ENCODE results near the gene NPIPA8. TPM values are rescaled to one million over a fixed set of nuclear protein-coding genes. Genes with fewer than 3 reads are reported as not detected.
"Not testable (repeated sequence)": the region's sequence is repeated elsewhere in the genome, so short reads cannot be mapped to it uniquely, and the experiment has no call there.

Gene NPIPA8
- total RNA-seq, 1 experiment from 2014 or later = 0.70 TPM

DNA sequence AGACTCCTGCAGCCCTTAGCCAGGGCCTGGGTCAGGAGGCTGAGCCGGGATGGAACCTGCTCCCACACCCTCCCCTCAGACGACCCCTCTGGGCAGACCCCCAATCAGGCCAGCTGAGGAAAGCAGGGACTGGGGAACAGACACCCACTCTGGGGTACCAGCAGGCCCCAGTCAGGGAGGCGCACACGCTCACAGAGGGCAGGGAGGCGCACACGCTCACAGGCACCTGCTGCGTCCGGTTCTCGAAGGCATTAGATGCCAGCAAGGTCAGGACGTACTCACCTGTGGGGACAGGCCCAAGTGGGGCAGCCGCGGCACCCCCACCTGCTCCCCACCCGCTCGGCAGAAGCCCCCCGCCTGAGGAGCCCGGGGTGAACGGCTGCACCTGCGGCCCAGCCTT is 8.1 kb upstream of the NPIPA8 start:
- BruUV-seq (replicated peaks); H3K27ac Mint-ChIP-seq (ENCODE audit: unreplicated experiment); CTCF ChIA-PET; H3K27me3 Mint-ChIP-seq (ENCODE audit: insufficient read depth, unreplicated experiment); H3K4me1 Mint-ChIP-seq (ENCODE audit: low read depth, unreplicated experiment); H3K27me3 ChIP-seq (replicated peaks; ENCODE audit: control insufficient read depth, insufficient read depth, low read length); POLR2A ChIA-PET; H3K4me1 ChIP-seq; H3K9me3 Mint-ChIP-seq (ENCODE audit: unreplicated experiment); DNase-seq; H3K36me3 Mint-ChIP-seq (ENCODE audit: insufficient read depth, unreplicated experiment); intact Hi-C loops (cut with micrococcal nuclease; ENCODE audit: unreplicated experiment); H3K4me3 ChIP-seq (ENCODE audit: low read depth, low read length); H3K9me3 ChIP-seq; H3K36me3 ChIP-seq (ENCODE audit: control insufficient read depth, insufficient read depth, low read length); H3K4me3 Mint-ChIP-seq (ENCODE audit: unreplicated experiment): not testable (repeated sequence)

DNA sequence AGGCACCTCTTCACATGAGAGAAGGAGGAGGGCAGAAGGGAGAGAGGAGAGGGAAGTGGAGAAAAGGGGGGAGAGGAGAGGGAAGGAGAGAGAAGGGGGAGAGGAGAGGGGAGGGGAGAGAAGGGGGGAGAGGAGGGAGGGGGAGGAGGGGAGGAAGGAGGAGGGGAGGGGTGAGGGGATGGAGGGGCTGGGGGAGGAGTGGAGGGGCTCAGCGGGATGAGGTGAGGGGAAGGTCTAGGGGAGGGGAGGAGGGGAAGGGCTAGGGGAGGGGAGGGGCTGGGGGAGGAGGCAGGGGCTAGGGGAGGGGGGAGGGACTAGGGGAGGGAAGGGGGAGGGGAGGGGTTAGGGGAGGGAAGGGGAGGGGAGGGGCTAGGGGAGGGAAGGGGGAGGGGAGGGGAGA is 5.5 kb upstream of the NPIPA8 start:
- DNase-seq; H3K4me3 Mint-ChIP-seq (ENCODE audit: unreplicated experiment); H3K27me3 Mint-ChIP-seq (ENCODE audit: insufficient read depth, unreplicated experiment); CTCF ChIA-PET; H3K9me3 ChIP-seq; H3K27me3 ChIP-seq (replicated peaks; ENCODE audit: control insufficient read depth, insufficient read depth, low read length); H3K36me3 Mint-ChIP-seq (ENCODE audit: insufficient read depth, unreplicated experiment); intact Hi-C loops (cut with micrococcal nuclease; ENCODE audit: unreplicated experiment); H3K9me3 Mint-ChIP-seq (ENCODE audit: unreplicated experiment); H3K27ac Mint-ChIP-seq (ENCODE audit: unreplicated experiment); BruUV-seq (replicated peaks); H3K4me1 Mint-ChIP-seq (ENCODE audit: low read depth, unreplicated experiment); POLR2A ChIA-PET; H3K4me1 ChIP-seq; H3K36me3 ChIP-seq (ENCODE audit: control insufficient read depth, insufficient read depth, low read length); H3K4me3 ChIP-seq (ENCODE audit: low read depth, low read length): not testable (repeated sequence)

- H3K36me3 ChIP-seq (ENCODE audit: control insufficient read depth, insufficient read depth, low read length); H3K9me3 ChIP-seq; intact Hi-C loops (cut with micrococcal nuclease; ENCODE audit: unreplicated experiment); H3K4me1 ChIP-seq; H3K4me3 ChIP-seq (ENCODE audit: low read depth, low read length); H3K9me3 Mint-ChIP-seq (ENCODE audit: unreplicated experiment); BruUV-seq (replicated peaks); CTCF ChIA-PET; H3K36me3 Mint-ChIP-seq (ENCODE audit: insufficient read depth, unreplicated experiment); POLR2A ChIA-PET; H3K4me1 Mint-ChIP-seq (ENCODE audit: low read depth, unreplicated experiment); H3K27me3 Mint-ChIP-seq (ENCODE audit: insufficient read depth, unreplicated experiment); H3K4me3 Mint-ChIP-seq (ENCODE audit: unreplicated experiment); H3K27ac Mint-ChIP-seq (ENCODE audit: unreplicated experiment); H3K27me3 ChIP-seq (replicated peaks; ENCODE audit: control insufficient read depth, insufficient read depth, low read length): not testable (repeated sequence)
- DNase-seq = peak in 1 of 2 experiments; percentile 5
These were observed 5.0 kb upstream of the NPIPA8 start for GRCh38 chr16:18341417-18341960.

DNA sequence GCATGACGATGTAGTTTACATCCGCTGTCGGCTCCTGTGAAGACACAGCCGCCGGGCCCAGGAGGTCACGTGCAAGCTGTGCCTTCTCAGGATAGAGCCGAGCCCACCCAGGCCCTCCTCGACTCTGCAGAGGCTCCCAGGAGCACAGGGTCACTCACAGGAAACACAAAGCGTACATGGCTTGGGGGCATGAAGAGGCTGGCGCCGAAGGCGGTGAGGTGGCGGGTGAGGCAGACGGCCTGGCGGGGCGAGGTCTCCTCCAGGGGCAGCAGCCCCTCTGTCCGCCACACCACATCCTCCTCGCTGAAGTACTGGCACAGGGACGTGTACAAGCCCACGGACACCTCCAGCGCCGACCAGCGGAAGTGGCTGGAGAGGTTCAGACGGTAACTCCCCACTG is 2.7 kb upstream of the NPIPA8 start:
- H3K27ac Mint-ChIP-seq (ENCODE audit: unreplicated experiment); BruUV-seq (replicated peaks); H3K36me3 Mint-ChIP-seq (ENCODE audit: insufficient read depth, unreplicated experiment): not testable (repeated sequence)

GRCh38 chr16:18311811-18312210 is 24.7 kb downstream of the NPIPA8 start:
- H3K27ac Mint-ChIP-seq (ENCODE audit: unreplicated experiment); H3K9me3 Mint-ChIP-seq (ENCODE audit: unreplicated experiment); H3K27me3 Mint-ChIP-seq (ENCODE audit: insufficient read depth, unreplicated experiment); DNase-seq; H3K4me1 Mint-ChIP-seq (ENCODE audit: low read depth, unreplicated experiment); BruUV-seq (replicated peaks); H3K27me3 ChIP-seq (replicated peaks; ENCODE audit: control insufficient read depth, insufficient read depth, low read length); H3K4me3 Mint-ChIP-seq (ENCODE audit: unreplicated experiment); POLR2A ChIA-PET; H3K4me3 ChIP-seq (ENCODE audit: low read depth, low read length); H3K36me3 ChIP-seq (ENCODE audit: control insufficient read depth, insufficient read depth, low read length); H3K36me3 Mint-ChIP-seq (ENCODE audit: insufficient read depth, unreplicated experiment); H3K9me3 ChIP-seq; intact Hi-C loops (cut with micrococcal nuclease; ENCODE audit: unreplicated experiment); CTCF ChIA-PET; H3K4me1 ChIP-seq: not testable (repeated sequence)

More for the DNA sequence above, 2.7 kb upstream of the NPIPA8 start:
- H3K27me3 ChIP-seq (replicated peaks; ENCODE audit: control insufficient read depth, insufficient read depth, low read length); CTCF ChIA-PET; H3K4me3 ChIP-seq (ENCODE audit: low read depth, low read length); H3K36me3 ChIP-seq (ENCODE audit: control insufficient read depth, insufficient read depth, low read length); intact Hi-C loops (cut with micrococcal nuclease; ENCODE audit: unreplicated experiment); H3K27me3 Mint-ChIP-seq (ENCODE audit: insufficient read depth, unreplicated experiment); H3K9me3 ChIP-seq; H3K9me3 Mint-ChIP-seq (ENCODE audit: unreplicated experiment); DNase-seq; H3K4me3 Mint-ChIP-seq (ENCODE audit: unreplicated experiment); H3K4me1 Mint-ChIP-seq (ENCODE audit: low read depth, unreplicated experiment); H3K4me1 ChIP-seq; POLR2A ChIA-PET: not testable (repeated sequence)

DNA sequence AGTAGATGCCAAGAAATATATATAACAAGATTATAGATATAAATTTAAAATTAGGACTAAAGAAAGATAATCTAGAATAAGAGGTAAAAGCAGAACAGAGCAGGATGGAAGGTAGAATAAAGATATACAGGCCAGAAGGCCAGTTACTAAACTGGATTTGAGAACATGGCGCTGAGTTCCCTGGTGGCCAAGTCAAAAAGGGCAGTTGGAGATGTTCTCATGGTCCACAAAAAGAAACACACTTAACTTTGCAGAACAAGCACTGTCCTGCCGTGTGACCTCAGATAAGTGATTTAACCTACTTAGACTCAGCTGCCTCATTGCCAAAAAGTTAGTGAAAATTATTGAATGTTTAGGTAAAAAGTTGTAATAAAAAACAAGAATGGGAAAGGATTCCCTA is 27.4 kb downstream of the NPIPA8 start:
- intact Hi-C loops (cut with micrococcal nuclease; ENCODE audit: unreplicated experiment); H3K27ac Mint-ChIP-seq (ENCODE audit: unreplicated experiment); H3K9me3 Mint-ChIP-seq (ENCODE audit: unreplicated experiment); H3K27me3 ChIP-seq (replicated peaks; ENCODE audit: control insufficient read depth, insufficient read depth, low read length); H3K4me1 Mint-ChIP-seq (ENCODE audit: low read depth, unreplicated experiment); H3K4me3 Mint-ChIP-seq (ENCODE audit: unreplicated experiment); H3K9me3 ChIP-seq; H3K4me3 ChIP-seq (ENCODE audit: low read depth, low read length); H3K36me3 ChIP-seq (ENCODE audit: control insufficient read depth, insufficient read depth, low read length); CTCF ChIA-PET; BruUV-seq (replicated peaks); POLR2A ChIA-PET; H3K36me3 Mint-ChIP-seq (ENCODE audit: insufficient read depth, unreplicated experiment); H3K4me1 ChIP-seq; H3K27me3 Mint-ChIP-seq (ENCODE audit: insufficient read depth, unreplicated experiment); DNase-seq: not testable (repeated sequence)

- BruUV-seq (replicated peaks); POLR2A ChIA-PET; CTCF ChIA-PET; H3K27me3 ChIP-seq (replicated peaks; ENCODE audit: control insufficient read depth, insufficient read depth, low read length); H3K4me1 Mint-ChIP-seq (ENCODE audit: low read depth, unreplicated experiment); H3K27ac Mint-ChIP-seq (ENCODE audit: unreplicated experiment); H3K36me3 Mint-ChIP-seq (ENCODE audit: insufficient read depth, unreplicated experiment); H3K4me3 ChIP-seq (ENCODE audit: low read depth, low read length); H3K36me3 ChIP-seq (ENCODE audit: control insufficient read depth, insufficient read depth, low read length); H3K4me1 ChIP-seq; DNase-seq; H3K4me3 Mint-ChIP-seq (ENCODE audit: unreplicated experiment); H3K27me3 Mint-ChIP-seq (ENCODE audit: insufficient read depth, unreplicated experiment); H3K9me3 ChIP-seq; intact Hi-C loops (cut with micrococcal nuclease; ENCODE audit: unreplicated experiment); H3K9me3 Mint-ChIP-seq (ENCODE audit: unreplicated experiment): not testable (repeated sequence)
These were observed 29.3 kb downstream of the NPIPA8 start for GRCh38 chr16:18307241-18307640.

Measured in Caco-2 (cell line).